Activated gamma-delta T cell treated with anti-CD3 and anti-CD28 coated beads, Interleukin-2, amount 50 U/mL, for 16 hours (primary cell): ENCODE measurements around the gene INSIG1.

ENCODE experiments used
- DNase-seq: peaks from one replicate; pipeline ENCODE4 v3.0.0-alpha.2; 2020; ENCODE audit warnings: low read depth

The INSIG1 gene

GRCh38 chr7:155303039-155303593 lies 5.4 kb downstream of the INSIG1 start:
- DNase-seq: no peak

DNA sequence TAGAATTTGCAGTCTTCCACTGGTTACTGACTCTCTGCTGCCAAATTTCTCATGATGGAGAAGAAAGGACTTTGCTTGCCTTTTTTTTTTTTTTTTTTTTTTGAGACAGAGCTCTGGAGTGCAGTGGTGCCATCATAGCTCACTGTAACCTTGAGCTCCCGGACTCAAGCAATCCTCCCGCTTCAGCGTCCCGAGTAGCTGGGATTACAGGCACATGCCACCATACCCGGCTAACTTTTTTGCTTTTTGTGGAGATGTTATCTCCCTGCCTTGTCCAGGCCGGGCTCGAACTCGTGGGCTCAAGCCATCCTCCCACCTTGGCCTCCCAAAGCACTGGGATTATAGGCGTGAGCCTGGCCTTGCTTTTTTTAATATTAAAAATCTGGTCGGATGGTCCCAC lies 6.2 kb downstream of the INSIG1 start:
- DNase-seq: no peak

- no peak for DNase-seq
These were observed 7.7 kb downstream of the INSIG1 start for GRCh38 chr7:155305231-155305904.

DNA sequence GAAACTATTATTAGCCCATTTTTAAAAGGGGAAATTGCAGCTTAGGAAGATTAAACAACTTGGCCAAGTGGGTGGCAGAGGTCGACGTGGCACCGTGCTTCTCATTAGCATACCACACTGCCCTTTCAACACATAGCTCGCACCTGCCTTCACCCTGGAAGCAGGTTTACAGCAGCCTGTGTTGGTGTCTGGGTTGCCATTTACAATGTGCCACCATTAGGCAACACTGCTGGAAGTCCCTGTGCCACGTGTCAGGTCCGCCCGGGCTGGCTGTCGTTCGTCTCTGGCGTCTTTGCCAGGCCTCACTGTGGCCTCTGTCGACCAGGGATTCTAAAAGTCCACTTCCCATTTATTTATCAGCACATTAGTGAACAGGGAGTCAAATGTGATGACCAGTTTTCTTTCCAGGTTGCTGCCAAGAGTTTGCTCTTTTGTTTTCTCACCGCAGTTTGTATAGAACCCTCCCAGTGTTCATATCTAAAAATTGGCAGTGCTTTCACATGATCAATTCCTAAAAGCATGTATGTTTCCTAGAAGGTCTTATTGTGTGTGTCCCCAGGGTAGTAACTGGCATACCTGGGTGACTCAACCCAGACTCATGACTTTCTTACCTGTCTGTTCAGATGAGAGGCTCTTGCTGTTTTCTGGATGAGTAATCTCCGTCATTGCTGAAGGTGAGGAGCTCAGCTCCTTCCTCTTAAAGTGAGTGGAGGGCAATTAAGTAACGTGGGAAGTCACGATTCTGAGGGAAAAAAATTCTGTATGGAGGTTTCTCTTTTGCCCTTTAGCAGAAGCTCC lies 9.2 kb downstream of the INSIG1 start:
- DNase-seq: no peak

- DNase-seq: no peak
These were observed 10.8 kb downstream of the INSIG1 start for GRCh38 chr7:155308330-155309020.

DNA sequence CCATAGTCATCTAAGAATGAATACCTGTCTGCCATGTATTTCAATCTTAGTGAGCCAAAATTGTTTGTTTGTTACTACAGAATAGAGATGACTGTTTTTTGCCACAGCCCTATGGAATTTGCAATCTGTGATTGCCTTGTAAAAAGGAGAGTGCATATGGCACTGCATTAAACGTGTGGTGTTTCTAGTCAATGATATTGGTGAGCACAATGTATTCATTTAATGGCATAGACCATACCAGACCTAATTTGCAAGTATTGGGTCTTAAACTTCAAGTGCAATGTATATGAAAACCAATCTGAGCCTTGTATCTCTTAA lies 11.3 kb downstream of the INSIG1 start:
- no peak for DNase-seq

- DNase-seq: no peak
These were observed 12.9 kb downstream of the INSIG1 start for GRCh38 chr7:155310425-155311114.

DNA sequence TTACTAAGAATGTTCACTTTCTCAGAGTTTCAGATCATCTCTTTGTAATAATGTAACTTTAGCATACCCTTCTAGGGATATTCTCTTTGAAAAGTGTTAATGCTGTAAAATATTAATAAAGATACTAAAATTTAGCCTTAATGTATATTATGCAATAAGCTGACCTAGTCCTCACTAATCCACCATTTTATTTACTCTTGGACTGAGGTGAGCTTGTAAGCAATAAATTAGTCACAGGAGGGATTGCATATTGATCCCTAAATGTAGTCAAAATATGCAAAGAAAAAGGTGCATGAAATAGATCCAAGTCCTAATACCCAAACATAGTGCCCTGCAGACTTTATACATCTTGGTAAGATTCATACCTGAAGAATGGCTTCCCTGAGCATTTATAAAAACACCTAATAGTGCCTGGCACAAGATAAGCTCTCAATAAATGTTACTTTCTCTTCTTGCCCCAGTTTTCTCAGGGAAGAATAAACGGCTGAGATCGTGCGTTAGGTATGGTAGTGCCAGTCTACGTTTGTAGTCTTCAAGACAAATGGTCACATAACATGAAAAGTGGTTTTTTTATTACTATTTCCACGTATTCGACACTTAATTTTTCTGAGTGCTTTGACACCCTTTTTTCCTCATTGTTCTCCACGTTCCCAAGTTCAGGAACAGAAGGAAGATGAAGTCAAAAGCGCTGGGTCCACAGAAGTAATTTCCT lies 14.3 kb downstream of the INSIG1 start:
- no peak for DNase-seq

DNA sequence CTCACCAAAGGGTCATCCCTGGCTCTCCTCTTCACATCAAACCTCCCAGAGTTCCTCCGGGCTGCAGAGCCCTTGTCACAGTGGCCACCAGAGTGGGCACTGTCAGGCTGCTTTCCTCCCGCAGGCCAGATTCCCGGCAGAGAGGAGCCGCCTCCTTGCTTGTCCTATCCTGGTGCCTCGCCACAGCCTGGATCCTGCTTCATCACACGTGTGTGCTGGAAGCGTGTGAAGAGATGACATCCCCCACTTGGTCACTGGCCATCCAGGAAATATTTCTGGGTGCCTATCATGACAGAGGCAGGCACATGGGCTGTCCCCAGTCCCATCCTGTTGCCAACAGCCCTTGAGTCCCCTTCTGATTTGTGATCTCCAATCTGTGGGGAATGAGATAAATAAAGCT lies 15.0 kb downstream of the INSIG1 start:
- DNase-seq: no peak

DNA sequence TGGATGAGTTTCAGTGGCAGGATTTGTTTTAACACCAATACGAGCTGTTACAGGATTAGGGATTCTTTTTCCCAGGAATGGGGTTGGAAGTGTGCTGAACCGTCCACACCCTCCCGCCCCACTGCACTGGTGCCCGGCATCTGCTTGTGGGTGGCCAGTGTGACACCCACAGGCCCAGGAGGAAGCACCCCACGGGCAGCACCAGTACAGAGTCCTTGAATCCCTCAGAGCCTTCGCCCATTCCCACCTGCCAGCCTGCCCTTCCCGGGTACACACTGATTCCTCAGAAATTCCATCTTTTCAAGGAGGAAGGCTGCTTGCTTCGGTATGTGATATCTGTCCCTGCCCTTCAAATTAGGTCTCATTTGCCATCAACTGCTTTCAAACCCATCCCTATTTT lies 15.4 kb downstream of the INSIG1 start:
- DNase-seq: no peak

DNA sequence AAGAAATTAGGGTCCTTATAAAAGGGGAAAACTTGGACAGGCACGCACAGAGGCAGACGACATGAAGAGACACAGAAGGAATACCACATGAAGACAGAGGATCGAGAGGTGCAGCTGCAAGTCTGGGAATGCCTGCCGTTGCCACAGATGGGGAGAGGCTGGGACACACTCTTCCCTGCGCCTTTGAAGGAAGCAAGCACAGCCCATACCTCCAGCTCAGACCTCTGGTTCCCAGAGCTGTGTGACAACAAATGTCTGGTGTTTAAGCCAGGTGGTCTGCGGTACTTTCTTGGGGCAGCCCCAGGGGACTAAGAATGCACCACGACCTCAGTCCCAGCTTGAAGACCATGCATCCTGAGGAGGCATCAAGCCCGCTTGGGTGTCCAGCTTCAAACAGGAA lies 18.3 kb downstream of the INSIG1 start:
- DNase-seq: no peak

DNA sequence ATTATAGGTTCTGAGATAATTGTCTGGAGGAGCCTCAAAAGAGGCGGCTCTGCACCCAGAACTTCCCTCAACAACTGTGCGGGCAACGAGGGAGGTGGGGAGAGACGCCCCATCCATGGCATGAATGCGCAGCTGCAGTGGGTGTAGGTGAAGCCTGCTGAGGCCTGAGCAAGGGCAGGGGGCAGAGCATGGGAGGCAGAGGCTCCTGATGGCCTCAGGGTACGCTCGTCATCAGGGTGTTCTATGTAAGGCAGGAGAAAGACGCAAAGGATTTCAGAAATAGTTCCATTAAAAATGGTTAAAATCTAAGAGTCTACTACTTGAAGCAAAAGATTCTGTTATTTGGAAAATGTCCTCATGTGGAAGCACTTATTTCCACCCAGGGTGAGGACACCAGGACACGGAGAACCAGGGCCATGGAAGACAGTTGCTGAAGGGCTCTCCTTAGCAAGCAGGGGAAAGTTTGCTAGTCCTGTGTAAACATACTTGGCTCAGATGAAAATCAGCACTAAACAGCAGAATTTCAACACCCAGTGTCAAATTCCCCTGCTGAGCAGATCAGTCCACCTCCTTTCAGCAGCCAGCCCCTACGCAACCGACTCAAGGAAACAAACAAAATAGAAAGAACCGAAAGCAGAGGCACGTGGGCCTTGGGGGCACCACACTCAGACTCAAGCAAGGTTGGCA lies 18.9 kb downstream of the INSIG1 start:
- no peak for DNase-seq

- DNase-seq: no peak
These were observed 19.4 kb downstream of the INSIG1 start for GRCh38 chr7:155317114-155317434.

GRCh38 chr7:155318245-155318644 lies 20.6 kb downstream of the INSIG1 start:
- DNase-seq: no peak

DNA sequence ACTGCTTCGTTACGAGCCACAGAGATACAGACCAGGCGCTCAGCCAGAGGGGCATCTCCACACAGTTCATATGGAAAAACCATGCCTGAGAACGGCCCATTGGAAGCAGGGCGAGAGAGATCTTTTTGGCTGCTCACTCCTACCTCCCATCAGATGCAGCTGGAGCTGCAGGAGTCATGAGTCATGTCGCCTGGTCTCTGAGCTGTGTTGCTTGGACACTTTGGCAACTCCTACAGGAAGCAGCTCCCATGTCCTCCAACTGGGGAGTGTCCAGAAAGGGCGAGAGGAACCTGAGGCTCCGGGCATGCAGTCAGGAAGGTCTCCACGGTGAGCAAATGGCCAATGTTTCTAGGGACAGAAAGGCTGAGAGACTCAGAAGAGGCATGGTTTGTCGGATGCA lies 24.9 kb downstream of the INSIG1 start:
- DNase-seq: no peak

- no peak for DNase-seq
These were observed 25.4 kb downstream of the INSIG1 start for GRCh38 chr7:155323001-155323638.

GRCh38 chr7:155324012-155324917 lies 26.6 kb downstream of the INSIG1 start:
- DNase-seq: no peak

GRCh38 chr7:155324918-155325235 lies 27.2 kb downstream of the INSIG1 start:
- DNase-seq: no peak

DNA sequence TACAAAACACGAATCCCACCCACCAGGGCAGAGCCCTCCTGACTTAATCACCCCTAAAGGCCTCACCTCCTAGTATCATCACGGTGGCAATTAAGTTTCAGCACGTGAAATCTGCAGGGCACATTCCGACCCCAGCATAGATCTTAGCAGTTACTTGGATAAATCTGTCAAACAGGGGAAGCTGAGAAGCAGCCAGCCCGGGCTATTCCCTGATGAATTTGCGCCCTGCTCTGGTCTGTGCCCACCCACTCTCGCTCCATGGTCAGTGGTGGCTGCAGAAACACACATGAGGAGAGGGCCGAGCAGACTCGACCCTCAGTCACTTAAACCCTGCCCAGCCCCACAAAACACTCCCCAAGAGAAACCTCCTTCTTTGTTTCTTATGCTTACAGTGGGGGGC lies 28.7 kb downstream of the INSIG1 start:
- no peak for DNase-seq
